GM23338 (cell line): ENCODE data around the gene PRMT7. TPM values are rescaled to one million over a fixed set of nuclear protein-coding genes. Genes with fewer than 3 reads are reported as not detected.

Experiments used
- ATAC-seq: fragments of 200-7000 bp; cut with Tn5 transposase; 3 replicates; pipeline ENCODE4 v1.9.1; 2020
- DNase-seq: peaks from one replicate; pipeline ENCODE4 v3.0.0-alpha.2; 2015; ENCODE audit warnings: low spot score
- H2AFZ ChIP-seq: fragments of 200-600 bp; sonication (generic); 2 replicates; pipeline ENCODE4 v1.8.0; 2016; ENCODE audit warnings: antibody characterized with exemption, mild to moderate bottlenecking, moderate library complexity
- H3F3A ChIP-seq: fragments of 200-600 bp; sonication (generic); replicated peaks from 2 replicates; pipeline ENCODE4 v1.8.0; 2017; ENCODE audit warnings: antibody characterized with exemption, mixed run types, low read depth
- H3K27ac ChIP-seq: fragments of 200-600 bp; sonication (generic); 2 replicates; pipeline ENCODE4 v1.6.1; 2016; ENCODE audit warnings: low read depth
- H3K27me3 ChIP-seq: fragments of 200-600 bp; sonication (generic); 2 replicates; pipeline ENCODE4 v1.8.0; 2016; ENCODE audit warnings: mild to moderate bottlenecking, mixed run types, moderate library complexity; ENCODE audit not compliant: insufficient read depth
- H3K36me3 ChIP-seq: fragments of 200-600 bp; sonication (generic); 2 replicates; pipeline ENCODE4 v1.8.0; 2016; ENCODE audit warnings: mild to moderate bottlenecking; ENCODE audit not compliant: insufficient read depth
- H3K4me1 ChIP-seq: fragments of 200-600 bp; sonication (generic); 2 replicates; pipeline ENCODE4 v1.8.0; 2016; ENCODE audit warnings: mild to moderate bottlenecking, moderate library complexity; ENCODE audit not compliant: insufficient read depth
- H3K4me2 ChIP-seq: fragments of 200-600 bp; sonication (generic); 2 replicates; pipeline ENCODE4 v1.7.1; 2017; ENCODE audit warnings: mixed run types
- H3K4me3 ChIP-seq: fragments of 200-600 bp; sonication (generic); 2 replicates; pipeline ENCODE4 v1.6.1; 2016; ENCODE audit warnings: mixed run types
- H3K79me2 ChIP-seq: fragments of 200-600 bp; sonication (generic); replicated peaks from 2 replicates; pipeline ENCODE4 v1.8.0; 2017; ENCODE audit warnings: mild to moderate bottlenecking; ENCODE audit not compliant: insufficient read depth
- H3K9me2 ChIP-seq: fragments of 200-600 bp; sonication (generic); 2 replicates; pipeline ENCODE4 v1.8.0; 2017; ENCODE audit not compliant: insufficient read depth
- H4K20me1 ChIP-seq: fragments of 200-600 bp; sonication (generic); replicated peaks from 2 replicates; pipeline ENCODE4 v1.8.0; 2017; ENCODE audit warnings: mild to moderate bottlenecking; ENCODE audit not compliant: insufficient read depth
- H3K27ac Mint-ChIP-seq: 2 replicates; pipeline ENCODE4 v1.8.0; 2020; ENCODE audit warnings: inconsistent platforms, mild to moderate bottlenecking, moderate library complexity, mixed read lengths
- H3K27me3 Mint-ChIP-seq: 3 replicates; pipeline ENCODE4 v1.8.0; 2022; ENCODE audit warnings: low read depth, mild to moderate bottlenecking, moderate library complexity, mixed read lengths, inconsistent platforms; ENCODE audit not compliant: insufficient read depth, poor library complexity
- H3K36me3 Mint-ChIP-seq: 3 replicates; pipeline ENCODE4 v1.8.0; 2021; ENCODE audit warnings: low read depth, mild to moderate bottlenecking, inconsistent platforms, moderate library complexity, mixed read lengths
- H3K4me1 Mint-ChIP-seq: 3 replicates; pipeline ENCODE4 v1.8.0; 2020; ENCODE audit warnings: mild to moderate bottlenecking, inconsistent platforms, mixed read lengths
- H3K4me3 Mint-ChIP-seq: 3 replicates; pipeline ENCODE4 v1.8.0; 2021; ENCODE audit warnings: moderate library complexity, mild to moderate bottlenecking, inconsistent platforms, mixed read lengths
- H3K9me3 Mint-ChIP-seq: 3 replicates; pipeline ENCODE4 v1.8.0; 2020; ENCODE audit warnings: moderate library complexity, mild to moderate bottlenecking, inconsistent platforms, mixed read lengths
- CREB1 ChIP-seq: fragments of 250-450 bp; sonication (Bioruptor Pico); IDR thresholded peaks from 2 replicates; pipeline ENCODE4 v1.5.0; 2020; ENCODE audit warnings: low read depth, mild to moderate bottlenecking, moderate library complexity
- CTCF ChIP-seq, 2 experiments: fragments of 200-600 bp in 1 of 2; sonication (generic) in 1 of 2; conservative IDR thresholded peaks; 2 replicates each; pipeline versions ENCODE4 v1.5.1 to v1.6.1; 2016 to 2017; ENCODE audit warnings: antibody characterized with exemption in 2 of 2, low read depth in 2 of 2, mild to moderate bottlenecking in 2 of 2, moderate library complexity in 1 of 2
- EZH2 ChIP-seq: fragments of 200-600 bp; sonication (generic); IDR thresholded peaks from one replicate; pipeline ENCODE4 v1.8.0; 2017; ENCODE audit warnings: antibody characterized with exemption, mild to moderate bottlenecking, low read depth; ENCODE audit not compliant: unreplicated experiment
- EZH2phosphoT487 ChIP-seq: fragments of 200-600 bp; sonication (generic); IDR thresholded peaks from one replicate; pipeline ENCODE4 v1.8.1; 2018; ENCODE audit warnings: antibody characterized with exemption; ENCODE audit not compliant: unreplicated experiment
- JUNB ChIP-seq: IDR thresholded peaks from one replicate; pipeline ENCODE4 v1.6.1; 2016; ENCODE audit warnings: antibody characterized with exemption; ENCODE audit not compliant: unreplicated experiment
- NANOG ChIP-seq: IDR thresholded peaks from 2 replicates; pipeline ENCODE4 v1.6.1; 2016; ENCODE audit warnings: antibody characterized with exemption, borderline replicate concordance
- POLR2AphosphoS5 ChIP-seq: IDR thresholded peaks from 2 replicates; pipeline ENCODE4 v1.6.1; 2016; ENCODE audit warnings: antibody characterized with exemption, low read depth
- STAT1 ChIP-seq: IDR thresholded peaks from one replicate; pipeline ENCODE4 v1.6.1; 2016; ENCODE audit warnings: antibody characterized with exemption; ENCODE audit not compliant: unreplicated experiment
- ZNF114 ChIP-seq: fragments of 250-450 bp; sonication (Bioruptor Pico); IDR thresholded peaks from 2 replicates; pipeline ENCODE4 v1.5.0; 2020; ENCODE audit warnings: mild to moderate bottlenecking, moderate library complexity
- ZNF331 ChIP-seq: fragments of 250-450 bp; sonication (Bioruptor Pico); IDR thresholded peaks from 2 replicates; pipeline ENCODE4 v1.5.0; 2020; ENCODE audit warnings: low read depth, mild to moderate bottlenecking, moderate library complexity
- ZNF462 ChIP-seq: fragments of 250-450 bp; sonication (Bioruptor Pico); IDR thresholded peaks from 2 replicates; pipeline ENCODE4 v1.5.0; 2020; ENCODE audit warnings: mild to moderate bottlenecking, moderate library complexity
- polyA plus RNA-seq: library from polyadenylated mRNA; unstranded; fragments of >200 nt; fragmentation: Nextera tagmentation; extraction: Ambion mirVana; gene quantifications from 2 replicates; pipeline ENCODE4 v1.2.1, GENCODE V29; 2016
- total RNA-seq: library from RNA; depleted of rRNA; stranded (reverse); fragments of >200 nt; shearing (Covaris generic); gene quantifications from 2 replicates; pipeline ENCODE4 v1.2.3, GENCODE V29; 2014
- TF ChIP-seq, protein P1 (sequence below): IDR thresholded peaks from one replicate; pipeline ENCODE4 v1.6.1; 2018; ENCODE audit warnings: antibody characterized with exemption; ENCODE audit not compliant: unreplicated experiment
- TF ChIP-seq, protein P2 (sequence below): IDR thresholded peaks from 2 replicates; pipeline ENCODE4 v1.6.1; 2016; ENCODE audit warnings: antibody characterized with exemption

The PRMT7 gene
- total and polyA plus RNA-seq, 2 experiments from 2014 or later = 20.2 to 65.3 TPM

- H3K4me1 Mint-ChIP-seq = no peaks in the 10 kb centered on the region
- Histone ChIP-seq H3K4me1 (no peaks in the 10 kb centered on the region), H2AFZ (no peak overlapping the region), H3K36me3 (no peaks in the 10 kb centered on the region), H3K27ac (no peak overlapping the region), H3K27me3 (no peaks in the 10 kb centered on the region), H3K9me2 (no peaks in the 10 kb centered on the region), H3K79me2 (no peaks in the 10 kb centered on the region), H3K4me3 (no peak overlapping the region), H3F3A (no peaks in the 10 kb centered on the region), H4K20me1 (no peaks in the 10 kb centered on the region; the same call in 1 of the 2 replicates), H3K4me2 (no peak overlapping the region)
- DNase-seq (no peak), ATAC-seq (no peak)
- no peaks in the 10 kb centered on the region for H3K36me3 Mint-ChIP-seq
- H3K27me3 Mint-ChIP-seq = peaks cover 10% of the 10 kb centered on the region
- no peak overlapping the region for H3K27ac Mint-ChIP-seq
- TF ChIP-seq CTCF (conservative IDR thresholded peaks at IDR 0.05; ENCODE audit: low read depth in 2 of 2) (no peak), JUNB (no peak), EZH2phosphoT487 (no peak), EZH2 (no peak), POLR2AphosphoS5 (no peak), ZNF331 (CRISPR knock-in tag) (no peak), STAT1 (no peak), ZNF462 (CRISPR knock-in tag) (no peak), CREB1 (CRISPR knock-in tag) (no peak), ZNF114 (CRISPR knock-in tag) (no peak), NANOG (no peak)
- TF ChIP-seq, protein P1, sequence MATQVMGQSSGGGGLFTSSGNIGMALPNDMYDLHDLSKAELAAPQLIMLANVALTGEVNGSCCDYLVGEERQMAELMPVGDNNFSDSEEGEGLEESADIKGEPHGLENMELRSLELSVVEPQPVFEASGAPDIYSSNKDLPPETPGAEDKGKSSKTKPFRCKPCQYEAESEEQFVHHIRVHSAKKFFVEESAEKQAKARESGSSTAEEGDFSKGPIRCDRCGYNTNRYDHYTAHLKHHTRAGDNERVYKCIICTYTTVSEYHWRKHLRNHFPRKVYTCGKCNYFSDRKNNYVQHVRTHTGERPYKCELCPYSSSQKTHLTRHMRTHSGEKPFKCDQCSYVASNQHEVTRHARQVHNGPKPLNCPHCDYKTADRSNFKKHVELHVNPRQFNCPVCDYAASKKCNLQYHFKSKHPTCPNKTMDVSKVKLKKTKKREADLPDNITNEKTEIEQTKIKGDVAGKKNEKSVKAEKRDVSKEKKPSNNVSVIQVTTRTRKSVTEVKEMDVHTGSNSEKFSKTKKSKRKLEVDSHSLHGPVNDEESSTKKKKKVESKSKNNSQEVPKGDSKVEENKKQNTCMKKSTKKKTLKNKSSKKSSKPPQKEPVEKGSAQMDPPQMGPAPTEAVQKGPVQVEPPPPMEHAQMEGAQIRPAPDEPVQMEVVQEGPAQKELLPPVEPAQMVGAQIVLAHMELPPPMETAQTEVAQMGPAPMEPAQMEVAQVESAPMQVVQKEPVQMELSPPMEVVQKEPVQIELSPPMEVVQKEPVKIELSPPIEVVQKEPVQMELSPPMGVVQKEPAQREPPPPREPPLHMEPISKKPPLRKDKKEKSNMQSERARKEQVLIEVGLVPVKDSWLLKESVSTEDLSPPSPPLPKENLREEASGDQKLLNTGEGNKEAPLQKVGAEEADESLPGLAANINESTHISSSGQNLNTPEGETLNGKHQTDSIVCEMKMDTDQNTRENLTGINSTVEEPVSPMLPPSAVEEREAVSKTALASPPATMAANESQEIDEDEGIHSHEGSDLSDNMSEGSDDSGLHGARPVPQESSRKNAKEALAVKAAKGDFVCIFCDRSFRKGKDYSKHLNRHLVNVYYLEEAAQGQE = no peak
- TF ChIP-seq, protein P2, sequence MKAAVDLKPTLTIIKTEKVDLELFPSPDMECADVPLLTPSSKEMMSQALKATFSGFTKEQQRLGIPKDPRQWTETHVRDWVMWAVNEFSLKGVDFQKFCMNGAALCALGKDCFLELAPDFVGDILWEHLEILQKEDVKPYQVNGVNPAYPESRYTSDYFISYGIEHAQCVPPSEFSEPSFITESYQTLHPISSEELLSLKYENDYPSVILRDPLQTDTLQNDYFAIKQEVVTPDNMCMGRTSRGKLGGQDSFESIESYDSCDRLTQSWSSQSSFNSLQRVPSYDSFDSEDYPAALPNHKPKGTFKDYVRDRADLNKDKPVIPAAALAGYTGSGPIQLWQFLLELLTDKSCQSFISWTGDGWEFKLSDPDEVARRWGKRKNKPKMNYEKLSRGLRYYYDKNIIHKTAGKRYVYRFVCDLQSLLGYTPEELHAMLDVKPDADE = no peak
- no peaks in the 10 kb centered on the region for H3K9me3 Mint-ChIP-seq
- H3K4me3 Mint-ChIP-seq = no peak overlapping the region
Measured at GRCh38 chr16:68377221-68377620, 66.4 kb downstream of the PRMT7 start.
